Measurements from ENCODE around the gene NLRP3. TPM values are rescaled to one million over a fixed set of nuclear protein-coding genes. Genes with fewer than 3 reads are reported as not detected.
A peak's percentile ranks its signal among the peaks of the same experiment; 100 is the strongest.

The NLRP3 gene
- total and polyA plus RNA-seq, 9 of the 15 experiments (the other 6 are each of a cell fraction or from before 2014, with no cell fraction given) = not detected

DNA sequence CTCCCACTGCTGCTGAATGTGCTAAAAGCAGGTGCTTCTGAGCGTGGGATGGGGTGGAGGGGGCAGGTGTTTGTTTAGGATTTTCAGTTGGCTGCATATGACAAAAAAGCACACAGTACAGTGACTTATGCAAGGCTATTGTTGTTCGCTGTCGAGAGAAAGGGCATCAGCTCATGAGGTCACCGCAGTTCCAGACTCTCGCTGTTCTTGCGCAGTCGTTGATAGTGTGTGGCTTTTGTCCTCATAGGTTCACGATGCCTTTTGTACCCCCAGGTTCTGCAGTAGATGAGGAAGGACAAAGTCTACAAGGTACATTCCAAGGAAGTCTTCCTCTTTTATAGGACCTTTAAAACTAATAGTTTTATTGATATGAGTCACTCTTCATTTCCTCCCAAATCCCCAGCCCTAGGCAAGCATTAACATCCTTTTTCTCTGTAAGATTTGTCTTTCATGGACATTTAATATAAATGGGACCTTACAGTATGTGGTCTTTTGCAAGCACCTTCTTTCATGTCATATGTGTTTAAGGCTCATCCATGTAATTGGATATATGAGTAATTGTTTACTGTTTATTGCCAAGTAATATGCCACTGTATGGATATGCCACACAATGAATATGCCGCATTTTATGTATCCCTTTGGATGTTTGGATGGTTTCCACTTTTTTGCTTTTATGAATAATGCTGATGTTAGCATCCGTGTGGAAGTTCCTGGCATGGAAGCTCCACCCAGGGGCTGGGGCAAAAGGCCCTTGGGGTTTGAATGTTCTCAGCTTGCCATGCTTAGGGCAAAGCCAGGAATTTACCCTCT, 14.5 kb upstream of the NLRP3 start:
- ChIA-PET POLR2A (interaction anchor here (0.6 to 1.4 kb wide), 4 partner anchors 16 to 590 kb away, joined by 3 to 4 read pairs (median 3); no protein-coding TSS in a partner anchor), CTCF (ENCODE audit: low intra/inter-chr PET ratio) (no interaction called here)
- intact Hi-C loops (cut with micrococcal nuclease) = no loop called here
- H3K79me2 ChIP-seq (ENCODE audit: control insufficient read depth, insufficient read depth, low read length) = no peaks in the 10 kb centered on the region
- peaks cover 18 to 41% of the 10 kb centered on the region in 2 experiments for H3K27me3 ChIP-seq (ENCODE audit: control insufficient read depth in 2 of 2, insufficient read depth in 2 of 2, low read length in 2 of 2)
- ATAC-seq (peak; percentile 54; the same call in 2 of the 3 replicates), DNase-seq (ENCODE audit: extremely low read depth in 1 of 4, low spot score in 3 of 4) (no peak), FAIRE-seq (no peak)
- no peaks in the 10 kb centered on the region for H3K36me3 ChIP-seq (ENCODE audit: control insufficient read depth, insufficient read depth, low read length)
- no peaks in the 10 kb centered on the region; a peak in 1 of 5 replicates for H3K4me1 ChIP-seq (replicated peaks in 1 of 2; ENCODE audit: control insufficient read depth in 2 of 2, insufficient read depth in 2 of 2, low read length in 2 of 2)
- H4K20me1 ChIP-seq (replicated peaks; ENCODE audit: control insufficient read depth, insufficient read depth, low read length) = no peaks in the 10 kb centered on the region
- in situ Hi-C loops (cut with MboI) = no loop called here
- BruUV-seq (replicated peaks) = no TSS peak
- no peak overlapping the region for H3K9ac ChIP-seq (ENCODE audit: insufficient read depth in 1 of 2, low read depth in 2 of 2, low read length in 2 of 2)
- 8% methylated on average over 10 of the region's 10 CpGs for WGBS (ENCODE audit: insufficient coverage, low coverage, missing lambda C conversion rate)
- H3K4me2 ChIP-seq (ENCODE audit: insufficient read depth, low read length) = no peak overlapping the region
- H3K27ac ChIP-seq (ENCODE audit: extremely low read depth, low read depth, low read length) = no peak overlapping the region
- H2AFZ ChIP-seq (ENCODE audit: low read depth, low read length) = no peak overlapping the region
- no peaks in the 10 kb centered on the region for H3K9me1 ChIP-seq (ENCODE audit: control insufficient read depth, insufficient read depth, low read length)
- H3K9me3 ChIP-seq (replicated peaks; ENCODE audit: control insufficient read depth, insufficient read depth, low read depth, low read length) = peaks cover 2% of the 10 kb centered on the region; the same call in 1 of the 2 replicates
- no peak overlapping the region for H3K4me3 ChIP-seq
- TF ChIP-seq FOXA1 (IDR thresholded peaks at IDR 0.05; ENCODE audit: borderline replicate concordance) (no peak), RREB1 (CRISPR knock-in tag; IDR thresholded peaks at IDR 0.05) (no peak), ZNF121 (CRISPR knock-in tag; conservative IDR thresholded peaks at IDR 0.05) (no peak), MCM2 (IDR thresholded peaks at IDR 0.05; ENCODE audit: low read depth) (no peak), HSF4 (CRISPR knock-in tag; IDR thresholded peaks at IDR 0.05; ENCODE audit: borderline replicate concordance) (no peak), NFRKB (IDR thresholded peaks at IDR 0.05; ENCODE audit: low read depth) (no peak), ZNF444 (CRISPR knock-in tag; IDR thresholded peaks at IDR 0.05) (no peak)
- TF ChIP-seq, protein P1, sequence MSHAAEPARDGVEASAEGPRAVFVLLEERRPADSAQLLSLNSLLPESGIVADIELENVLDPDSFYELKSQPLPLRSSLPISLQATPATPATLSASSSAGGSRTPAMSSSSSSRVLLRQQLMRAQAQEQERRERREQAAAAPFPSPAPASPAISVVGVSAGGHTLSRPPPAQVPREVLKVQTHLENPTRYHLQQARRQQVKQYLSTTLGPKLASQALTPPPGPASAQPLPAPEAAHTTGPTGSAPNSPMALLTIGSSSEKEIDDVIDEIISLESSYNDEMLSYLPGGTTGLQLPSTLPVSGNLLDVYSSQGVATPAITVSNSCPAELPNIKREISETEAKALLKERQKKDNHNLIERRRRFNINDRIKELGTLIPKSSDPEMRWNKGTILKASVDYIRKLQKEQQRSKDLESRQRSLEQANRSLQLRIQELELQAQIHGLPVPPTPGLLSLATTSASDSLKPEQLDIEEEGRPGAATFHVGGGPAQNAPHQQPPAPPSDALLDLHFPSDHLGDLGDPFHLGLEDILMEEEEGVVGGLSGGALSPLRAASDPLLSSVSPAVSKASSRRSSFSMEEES (CRISPR knock-in tag; IDR thresholded peaks at IDR 0.05) = no peak

All from K562 (cell line).